ENCODE measurements around the gene NFIA.

NFIA gene

DNA sequence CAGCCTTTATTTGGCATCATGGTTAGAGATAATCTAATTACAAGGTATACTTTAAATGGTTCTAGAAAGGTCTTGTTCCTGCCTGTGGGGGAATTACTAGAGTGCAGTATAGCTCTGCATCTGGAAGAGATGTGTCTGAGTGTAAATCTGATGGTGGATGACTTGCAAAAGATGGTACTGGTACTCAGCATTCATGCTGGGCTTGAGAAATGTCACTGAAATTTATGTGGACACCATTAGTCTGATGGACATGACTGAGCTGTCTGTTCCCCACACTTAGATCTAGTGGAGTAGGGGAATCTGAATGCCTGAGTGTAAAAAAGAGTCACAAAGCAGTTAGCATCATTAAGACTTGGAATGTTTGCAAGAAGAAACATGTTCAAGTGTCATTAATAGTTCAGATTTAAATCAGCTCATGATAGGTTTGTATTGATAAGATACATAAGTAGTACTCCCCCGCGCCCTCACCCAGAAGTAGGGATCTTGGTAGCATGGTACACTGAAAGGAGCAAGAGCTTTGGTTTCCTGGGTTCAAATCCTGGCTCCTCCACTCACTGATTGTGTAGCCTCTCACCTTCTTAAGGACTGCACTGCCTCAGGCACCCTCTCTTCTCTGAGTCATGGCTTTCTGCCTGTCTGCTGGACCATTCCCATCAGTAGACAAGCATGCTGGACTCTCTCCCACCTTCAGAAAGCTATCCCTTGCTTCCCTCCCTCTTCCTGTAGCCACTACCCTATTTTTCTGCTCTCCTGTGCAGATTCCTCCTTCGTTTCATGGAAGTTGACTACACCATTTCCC is 292.9 kb downstream of the NFIA start:
- TF ChIP-seq ZNF274 (IDR thresholded peaks at IDR 0.05; ENCODE audit: low read depth, low read length), result no peak
- no peak overlapping the region for H3K4me3 ChIP-seq (ENCODE audit: low read length)

DNA sequence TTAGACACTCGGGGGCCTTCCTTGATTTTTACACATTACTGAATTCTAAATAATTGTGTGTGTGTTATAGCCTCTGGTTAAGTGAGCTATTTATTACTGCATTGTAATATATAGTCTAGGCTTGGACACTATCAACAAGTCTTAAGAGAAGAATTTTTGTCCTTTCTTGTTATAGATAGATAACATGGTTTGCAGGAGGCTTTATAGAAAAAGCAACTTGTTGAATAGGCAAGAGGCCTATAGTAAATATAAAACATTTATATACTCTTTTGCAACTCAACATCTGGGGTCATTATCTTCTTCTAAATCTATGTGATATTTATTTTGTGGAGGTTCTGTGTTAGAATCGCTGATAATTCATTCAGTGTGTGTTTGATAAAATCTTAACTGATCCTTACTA is 293.8 kb downstream of the NFIA start:
- TF ChIP-seq ZNF274 (IDR thresholded peaks at IDR 0.05; ENCODE audit: low read depth, low read length), result no peak
- H3K4me3 ChIP-seq (ENCODE audit: low read length), result no peak overlapping the region

DNA sequence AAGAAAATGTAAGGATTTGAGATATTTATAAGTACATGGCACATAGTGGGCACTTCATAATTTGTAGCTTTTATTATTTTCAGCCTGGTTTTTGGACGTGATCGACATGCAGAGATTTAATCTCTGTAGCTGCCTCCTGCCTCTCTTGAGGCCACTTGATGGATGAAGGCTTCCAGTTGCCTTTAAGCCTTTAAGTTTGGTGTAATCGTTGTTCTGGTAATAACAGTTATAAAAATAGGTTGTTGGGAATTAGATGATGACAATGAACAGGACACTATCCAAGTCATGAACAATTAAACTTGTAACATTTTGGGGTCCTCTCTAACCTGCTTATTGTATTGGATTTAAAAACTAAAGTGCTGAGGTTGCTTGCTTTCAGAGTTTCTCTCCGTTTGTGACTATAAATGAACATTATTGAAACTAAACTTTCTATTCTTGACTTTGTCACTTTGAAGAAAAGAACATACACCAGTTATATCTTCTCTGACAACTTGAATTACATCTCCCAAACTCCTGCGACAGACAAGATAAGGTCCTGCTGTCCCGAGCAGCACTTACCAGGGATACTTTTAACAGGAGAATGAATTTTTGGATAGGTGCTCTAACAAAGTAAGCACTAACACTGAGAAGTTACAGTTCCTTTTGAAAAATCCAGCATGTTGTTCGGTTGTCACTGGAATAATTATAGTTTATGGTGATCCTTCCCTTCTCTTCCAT is 295.0 kb downstream of the NFIA start:
- TF ChIP-seq ZNF274 (IDR thresholded peaks at IDR 0.05; ENCODE audit: low read depth, low read length), result no peak

DNA sequence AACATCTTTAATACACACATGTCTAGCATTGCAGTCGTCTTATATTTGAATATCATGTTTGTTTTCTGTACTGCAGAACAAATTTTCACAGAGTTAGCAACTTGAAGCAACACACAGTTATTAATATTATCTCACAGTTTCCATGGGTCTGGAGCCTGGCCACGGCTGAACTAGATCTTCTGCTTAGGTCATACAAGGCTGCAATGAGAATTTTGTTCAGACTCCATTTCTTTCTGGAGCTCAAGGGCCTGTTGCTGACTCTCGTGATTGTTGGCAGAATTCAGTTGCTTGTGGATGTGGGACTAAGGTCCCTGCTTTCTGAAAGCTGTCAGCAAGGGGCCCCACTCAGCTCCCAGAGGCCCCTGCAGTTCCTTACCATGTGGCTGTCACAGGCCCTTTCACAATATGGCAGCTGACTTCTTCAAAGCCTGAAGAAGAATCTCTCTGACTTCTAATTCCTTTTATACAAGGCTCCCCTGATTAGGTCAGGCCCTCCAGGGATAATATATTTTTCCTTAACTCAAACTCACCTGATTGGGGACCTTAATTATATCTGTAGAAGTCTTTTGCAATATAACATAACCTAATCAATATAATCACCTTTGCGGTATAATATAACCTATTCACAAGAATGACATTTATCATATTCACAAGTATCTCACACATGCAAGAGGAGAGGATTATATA is 296.3 kb downstream of the NFIA start:
- no peak overlapping the region for H3K4me3 ChIP-seq (ENCODE audit: low read length)
- no peak for TF ChIP-seq ZNF274 (IDR thresholded peaks at IDR 0.05; ENCODE audit: low read depth, low read length)

More for the DNA sequence above, 295.0 kb downstream of the NFIA start:
- no peak overlapping the region for H3K4me3 ChIP-seq (ENCODE audit: low read length)

DNA sequence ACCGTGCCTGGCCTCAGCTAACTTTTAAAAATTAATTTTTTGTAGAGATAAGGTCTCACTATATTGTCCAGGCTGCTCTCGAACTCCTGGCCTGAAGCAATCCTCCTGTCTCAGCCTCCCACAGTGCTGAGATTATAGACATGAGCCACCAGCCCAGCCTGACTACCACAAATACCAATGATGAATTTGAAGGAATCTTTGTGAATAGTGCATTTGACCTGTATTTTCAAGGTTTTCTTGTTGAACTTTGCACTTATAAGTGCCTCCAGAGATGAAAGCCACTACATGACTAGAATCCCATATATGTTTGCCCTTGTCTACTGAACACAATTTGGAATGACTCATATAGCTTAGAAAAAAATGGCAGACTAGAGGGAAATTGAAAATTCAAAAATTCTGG is 297.3 kb downstream of the NFIA start:
- TF ChIP-seq ZNF274 (IDR thresholded peaks at IDR 0.05; ENCODE audit: low read depth, low read length), result no peak
- no peak overlapping the region for H3K4me3 ChIP-seq (ENCODE audit: low read length)

DNA sequence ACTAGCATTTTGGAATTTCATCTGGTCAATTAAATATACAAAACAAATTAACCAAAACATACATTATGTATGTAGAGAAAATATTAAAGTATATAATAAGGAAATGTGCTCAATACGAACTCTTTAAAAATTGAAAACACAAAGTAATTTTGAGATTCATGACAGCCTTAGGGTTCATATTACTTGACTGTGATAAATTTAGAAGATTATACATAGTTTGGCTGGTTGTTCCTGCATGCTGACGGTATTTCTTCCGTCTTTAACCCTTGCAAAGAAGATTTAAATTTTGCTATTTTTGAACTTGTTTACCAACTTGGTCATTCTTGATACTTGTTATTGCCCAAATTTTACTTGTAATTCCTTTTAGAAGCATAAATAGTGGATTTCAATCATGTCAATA is 298.2 kb downstream of the NFIA start:
- H3K4me3 ChIP-seq (ENCODE audit: low read length), result no peak overlapping the region
- no peak for TF ChIP-seq ZNF274 (IDR thresholded peaks at IDR 0.05; ENCODE audit: low read depth, low read length)

DNA sequence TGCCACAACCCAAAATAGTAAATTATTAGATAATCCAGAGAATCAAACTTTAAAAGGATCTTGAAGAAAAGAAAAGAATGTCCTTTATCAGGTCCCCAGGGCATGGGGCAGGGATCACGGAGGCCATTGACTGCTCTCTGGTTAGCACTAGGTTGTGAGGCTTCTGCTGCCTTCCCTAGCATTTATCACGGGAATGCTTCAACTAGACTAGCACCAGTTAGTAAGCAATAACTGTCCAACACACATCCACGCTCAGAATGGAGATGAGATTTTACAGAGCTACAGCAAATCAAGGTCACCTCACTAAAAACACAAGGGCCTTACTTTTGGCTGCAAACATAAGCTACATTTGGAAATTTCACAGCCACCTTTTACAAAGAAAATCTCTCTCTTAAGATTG is 304.0 kb downstream of the NFIA start:
- H3K4me3 ChIP-seq (ENCODE audit: low read length), result no peak overlapping the region
- no peak for TF ChIP-seq ZNF274 (IDR thresholded peaks at IDR 0.05; ENCODE audit: low read depth, low read length)

DNA sequence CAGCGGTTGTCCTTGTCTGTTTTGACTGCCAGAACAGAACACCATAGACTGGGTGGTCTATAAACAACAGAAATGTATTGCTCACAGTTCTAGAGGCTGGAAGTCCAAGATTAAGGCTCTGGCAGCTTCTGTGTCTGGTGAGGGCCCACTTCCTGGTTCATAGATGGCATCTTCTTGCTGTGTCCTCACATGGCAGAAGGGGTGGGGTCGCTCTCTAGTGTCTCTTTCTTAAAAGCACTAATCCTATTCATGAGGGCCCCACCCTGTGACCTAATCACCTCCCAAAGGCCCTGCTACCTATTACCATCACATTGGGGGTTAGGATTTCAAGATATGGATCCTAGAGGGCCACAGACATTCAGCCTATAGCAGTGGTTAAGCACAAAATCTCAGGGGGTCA is 304.4 kb downstream of the NFIA start:
- no peak overlapping the region for H3K4me3 ChIP-seq (ENCODE audit: low read length)
- no peak for TF ChIP-seq ZNF274 (IDR thresholded peaks at IDR 0.05; ENCODE audit: low read depth, low read length)

DNA sequence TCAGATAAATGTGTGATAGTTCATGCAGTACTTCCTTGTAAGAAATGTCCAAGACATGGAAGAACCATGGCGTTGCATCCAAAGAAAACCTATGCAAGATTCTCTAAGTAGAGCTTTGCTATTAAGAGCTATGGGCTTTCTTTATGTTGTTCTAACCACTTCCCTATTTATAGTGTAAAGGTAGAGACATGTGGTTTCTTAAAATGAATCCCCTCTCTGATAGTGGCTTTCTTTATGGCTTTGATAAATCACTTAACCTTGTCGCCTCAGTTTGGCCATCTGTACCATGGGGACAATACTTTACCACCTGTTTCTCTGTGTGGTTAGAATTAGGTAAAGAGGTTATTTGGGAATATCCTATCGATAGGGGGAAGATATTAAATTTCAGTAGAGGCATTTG is 305.5 kb downstream of the NFIA start:
- no peak overlapping the region for H3K4me3 ChIP-seq (ENCODE audit: low read length)
- TF ChIP-seq ZNF274 (IDR thresholded peaks at IDR 0.05; ENCODE audit: low read depth, low read length), result no peak

DNA sequence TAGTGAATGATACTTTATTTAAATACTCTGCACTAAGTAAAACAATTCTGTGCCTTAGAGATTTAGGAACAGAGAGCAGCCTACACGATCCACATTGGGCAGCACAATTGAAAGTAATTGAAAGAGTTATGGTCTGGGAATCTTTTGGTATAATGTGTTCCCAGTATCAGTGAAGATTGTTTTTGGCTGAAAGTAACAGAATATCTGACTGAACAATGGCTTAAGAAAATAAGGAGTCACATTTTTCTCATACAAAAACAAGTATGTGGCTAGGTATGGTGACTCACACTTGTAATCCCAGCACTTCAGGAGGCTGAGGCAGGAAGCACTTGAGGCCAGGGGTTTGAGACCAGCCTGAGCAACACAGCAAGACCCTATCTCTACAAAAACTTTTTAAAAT is 306.2 kb downstream of the NFIA start:
- no peak overlapping the region for H3K4me3 ChIP-seq (ENCODE audit: low read length)
- no peak for TF ChIP-seq ZNF274 (IDR thresholded peaks at IDR 0.05; ENCODE audit: low read depth, low read length)

DNA sequence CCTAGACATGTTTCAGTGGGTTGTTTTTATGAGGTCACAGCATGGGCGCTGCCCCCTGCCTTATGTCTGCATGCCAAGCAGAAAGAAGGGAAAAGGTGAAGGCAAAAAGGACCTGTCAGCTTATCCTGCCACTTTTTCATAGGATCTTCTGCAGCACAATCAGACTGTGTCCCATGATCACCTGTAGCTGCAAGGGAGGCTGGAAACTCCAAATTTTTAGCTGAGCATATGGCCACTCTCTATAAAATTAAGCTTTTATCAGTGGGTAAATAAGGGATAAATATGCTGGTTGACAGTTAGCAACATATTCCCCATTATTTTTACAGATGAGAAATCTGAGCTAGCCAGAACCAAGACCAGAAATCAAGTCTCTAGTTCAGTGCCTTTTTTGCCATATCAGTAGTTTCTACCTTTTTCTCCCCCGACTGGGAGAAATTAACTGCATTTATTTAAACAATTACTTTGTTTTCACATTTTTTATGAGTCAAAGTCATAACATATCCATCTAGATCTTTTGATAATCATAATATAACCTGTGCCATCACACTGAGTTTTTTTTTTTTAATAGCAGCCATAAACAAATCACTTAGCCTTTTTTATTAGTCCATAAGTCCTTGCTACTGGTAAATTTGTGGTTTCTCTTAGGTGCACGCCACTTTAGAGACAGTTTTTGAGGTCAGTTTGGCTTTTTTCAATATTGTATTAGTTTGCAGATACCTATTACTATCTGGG is 307.0 kb downstream of the NFIA start:
- no peak for TF ChIP-seq ZNF274 (IDR thresholded peaks at IDR 0.05; ENCODE audit: low read depth, low read length)
- H3K4me3 ChIP-seq (ENCODE audit: low read length), result no peak overlapping the region

DNA sequence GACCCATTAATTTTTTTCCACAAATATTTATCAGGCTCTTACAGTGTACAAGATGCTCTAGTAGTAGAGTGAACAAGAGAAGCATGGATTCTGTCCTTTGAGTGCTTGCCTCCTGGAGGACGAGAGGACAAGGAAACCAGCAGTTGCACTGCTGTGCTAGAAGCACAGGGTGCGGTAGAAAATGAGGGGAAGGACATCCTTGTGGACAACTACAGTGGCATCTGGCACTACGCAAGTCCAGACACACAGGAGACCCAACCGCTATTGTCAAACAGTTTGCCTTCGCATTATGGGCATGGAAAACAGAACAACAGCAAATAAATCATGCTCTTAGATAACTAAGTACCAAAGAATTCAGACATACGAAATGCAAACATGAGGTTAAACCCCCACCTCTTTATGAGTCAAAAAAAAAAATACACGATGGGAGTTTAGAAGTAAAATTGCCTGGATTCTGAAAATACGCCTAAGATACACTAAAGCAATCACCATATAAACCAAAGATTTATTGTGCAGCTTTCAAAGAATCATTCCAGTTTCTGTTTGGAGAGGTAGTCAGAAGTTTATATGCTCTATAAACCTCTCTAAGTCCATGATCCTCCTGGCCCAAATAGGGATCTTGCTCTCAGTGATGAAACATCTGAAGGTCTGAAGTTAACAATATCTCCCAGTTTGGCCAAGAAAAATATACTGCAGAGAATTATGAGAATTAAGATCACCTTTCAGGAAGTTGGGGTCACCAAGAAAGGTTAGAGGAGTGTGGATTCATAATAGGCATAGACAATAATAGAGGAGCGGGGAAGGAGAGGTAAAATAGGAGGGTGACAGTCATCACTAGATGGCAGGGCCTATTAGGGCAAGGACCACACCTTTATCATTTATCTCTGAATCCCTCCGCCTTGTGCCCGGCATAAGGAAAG is 307.8 kb downstream of the NFIA start:
- no peak overlapping the region for H3K4me3 ChIP-seq (ENCODE audit: low read length)
- no peak for TF ChIP-seq ZNF274 (IDR thresholded peaks at IDR 0.05; ENCODE audit: low read depth, low read length)

DNA sequence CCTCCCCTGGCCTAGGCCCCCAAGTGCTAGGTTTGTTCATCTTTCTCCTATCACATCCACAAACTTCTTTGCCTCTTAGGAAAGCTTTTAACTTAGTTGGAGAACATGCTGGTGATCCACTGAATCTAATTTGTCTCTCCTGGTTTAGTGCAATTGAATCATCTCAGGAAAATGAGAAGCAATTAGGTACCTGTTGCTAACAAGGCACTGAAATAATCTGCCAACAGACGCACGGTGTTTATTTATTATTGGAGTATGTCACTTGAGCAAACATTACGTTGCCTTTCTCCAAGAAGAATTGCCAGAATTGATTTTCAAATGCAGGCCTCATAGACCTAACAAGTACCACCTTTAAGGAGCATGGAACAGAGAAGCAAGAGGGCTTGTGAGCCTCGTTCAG is 309.4 kb downstream of the NFIA start:
- TF ChIP-seq ZNF274 (IDR thresholded peaks at IDR 0.05; ENCODE audit: low read depth, low read length), result no peak
- H3K4me3 ChIP-seq (ENCODE audit: low read length), result no peak overlapping the region
